AG08395 (cell line): ENCODE results near the gene LRRC8C.

Experiments used
- DNase-seq: peaks from one replicate; pipeline ENCODE4 v3.0.0; 2012; ENCODE audit warnings: mixed read lengths, low spot score

The LRRC8C gene

DNA sequence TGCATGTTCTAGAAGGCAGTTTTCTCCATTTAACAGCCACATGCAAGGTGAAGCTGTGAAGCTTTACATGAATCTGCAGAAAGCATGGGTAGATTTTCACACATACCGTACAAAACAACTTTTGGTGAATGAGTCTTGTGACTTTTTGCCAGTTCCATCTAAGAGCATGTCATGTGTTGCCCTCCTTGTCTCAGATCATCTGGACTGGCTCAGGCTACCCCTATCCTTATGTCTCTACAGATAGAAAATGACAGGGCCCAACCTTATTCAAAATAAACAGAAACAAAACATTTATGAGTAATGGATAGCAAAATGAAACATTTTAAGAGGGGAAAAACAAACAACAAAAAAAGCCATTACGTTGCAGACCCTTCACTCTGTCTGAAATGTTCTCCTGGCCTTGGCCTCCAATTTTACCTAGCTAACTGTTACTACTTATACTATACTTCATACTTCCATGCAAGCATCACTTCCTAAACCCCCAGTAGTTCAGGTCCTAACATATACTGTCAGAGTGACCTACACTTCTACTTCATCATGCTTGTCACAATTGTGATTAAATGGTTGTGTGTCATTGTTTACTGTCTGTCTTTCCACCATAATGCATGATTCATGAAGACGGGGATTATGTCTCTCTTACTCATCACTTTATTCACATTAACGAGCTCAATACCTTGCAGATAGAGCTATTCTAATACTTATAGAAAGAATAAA, 39.0 kb downstream of the LRRC8C start:
- no peak for DNase-seq

DNA sequence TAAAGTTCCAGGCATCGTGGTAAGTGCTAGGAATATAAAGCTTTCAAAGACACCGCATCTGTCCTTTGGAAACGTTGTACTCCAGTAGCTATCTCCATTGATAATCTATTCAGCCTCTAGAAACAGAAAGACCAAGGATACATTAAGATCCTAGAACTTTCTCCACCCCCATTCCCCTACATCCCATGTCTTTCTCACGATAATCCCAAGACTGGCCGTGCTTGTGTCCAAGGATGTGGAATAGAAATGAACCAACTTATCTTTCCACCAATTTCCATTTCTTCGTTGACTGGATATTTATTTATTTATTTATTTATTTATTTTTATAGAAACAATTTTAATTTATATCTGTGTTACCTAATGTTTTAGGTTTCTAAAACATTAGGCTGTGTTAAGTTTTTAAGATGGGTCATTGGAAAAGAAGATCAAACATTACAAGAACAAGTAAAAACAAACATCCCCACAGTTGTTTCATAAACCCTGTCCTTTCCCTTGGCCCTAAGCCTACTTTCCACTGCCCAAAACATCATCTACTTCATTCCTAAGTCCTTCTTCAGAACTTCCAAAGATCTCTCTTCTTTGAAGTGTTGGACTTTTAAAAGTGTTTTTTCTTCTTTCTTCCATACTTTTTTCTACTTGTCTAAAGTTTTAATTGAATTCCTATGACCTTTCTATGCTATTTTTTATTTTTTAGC, 39.7 kb downstream of the LRRC8C start:
- no peak for DNase-seq

- DNase-seq = no peak
Measured at GRCh38 chr1:89673251-89673650, 40.3 kb downstream of the LRRC8C start.

DNA sequence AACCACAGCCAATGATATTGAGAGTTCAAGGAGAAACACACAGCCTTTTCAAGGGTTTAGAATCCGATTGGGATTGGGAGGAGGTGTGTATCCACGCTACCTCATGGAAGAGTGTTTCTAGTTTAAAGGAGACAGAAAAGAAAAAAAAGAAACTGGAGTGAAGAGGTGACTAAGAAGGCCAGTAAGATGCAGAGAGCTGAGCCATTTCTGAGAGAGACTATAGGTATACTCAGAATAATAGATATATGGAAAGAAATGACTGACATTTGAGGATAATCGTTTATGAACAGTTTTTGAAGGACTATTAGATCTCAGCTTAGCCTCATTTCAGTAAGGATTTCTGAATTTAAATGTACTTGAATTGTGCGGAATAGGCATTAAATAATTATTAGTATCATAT, 42.8 kb downstream of the LRRC8C start:
- no peak for DNase-seq

GRCh38 chr1:89681045-89681729, 48.3 kb downstream of the LRRC8C start:
- no peak for DNase-seq

- no peak for DNase-seq
Measured at GRCh38 chr1:89682611-89683010, 49.7 kb downstream of the LRRC8C start.

DNA sequence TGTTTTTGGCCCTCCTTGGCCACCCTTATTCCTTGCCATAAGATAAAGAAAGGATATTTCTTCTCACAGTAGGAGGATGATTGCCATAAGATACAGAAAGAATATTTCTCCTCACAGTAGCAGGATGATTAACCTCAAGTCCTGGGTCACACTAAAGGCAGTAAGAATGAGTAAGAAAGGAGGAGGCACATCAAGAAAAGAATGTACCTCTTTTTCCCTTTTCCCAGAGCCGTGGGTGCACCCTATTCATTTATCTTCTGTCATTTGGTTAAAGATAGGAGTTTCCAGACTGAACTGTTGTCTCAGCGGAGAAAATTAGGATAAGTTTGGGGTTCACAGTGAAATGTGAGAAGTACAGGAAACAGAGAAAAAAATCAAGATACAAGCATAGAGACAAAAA, 52.5 kb downstream of the LRRC8C start:
- no peak for DNase-seq

DNA sequence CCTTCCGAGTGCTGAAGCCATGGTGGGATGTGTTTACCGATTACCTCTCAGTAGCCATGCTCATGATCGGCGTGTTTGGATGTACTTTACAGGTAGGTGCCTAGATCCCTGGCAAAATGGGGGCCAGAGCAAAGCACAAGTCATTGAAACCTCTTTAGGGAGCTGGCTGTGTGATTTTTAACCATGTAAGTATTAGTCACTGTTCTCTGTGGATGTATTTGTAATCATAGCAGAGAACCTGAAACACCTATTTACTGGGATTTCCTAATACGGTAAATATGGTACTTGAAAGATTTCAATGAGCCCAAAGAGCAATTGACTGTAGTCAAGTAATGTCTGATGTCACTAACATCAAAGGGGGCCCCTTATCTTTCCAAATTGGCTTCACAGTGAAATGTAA, 53.6 kb downstream of the LRRC8C start:
- no peak for DNase-seq

- no peak for DNase-seq
Measured at GRCh38 chr1:89687254-89687653, 54.3 kb downstream of the LRRC8C start.

DNA sequence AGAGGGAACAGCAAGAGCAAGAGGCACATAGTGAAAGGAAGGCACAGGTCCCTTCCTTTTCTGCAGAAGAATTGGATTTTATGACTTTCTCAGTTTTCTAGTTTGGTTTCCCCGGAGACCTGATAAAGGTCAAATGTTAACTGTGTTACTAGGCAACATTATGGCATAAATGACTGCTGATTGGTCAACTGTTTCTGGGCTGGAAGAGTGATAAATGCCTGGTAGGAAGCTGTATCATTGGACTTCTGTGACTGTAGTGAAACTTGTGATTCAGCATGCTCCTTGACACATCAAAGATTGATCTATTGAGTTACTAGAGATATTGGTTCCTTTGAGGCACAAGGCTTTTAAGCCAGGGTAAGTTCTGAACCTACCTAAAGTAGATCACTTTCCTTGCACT, 55.7 kb downstream of the LRRC8C start:
- no peak for DNase-seq

DNA sequence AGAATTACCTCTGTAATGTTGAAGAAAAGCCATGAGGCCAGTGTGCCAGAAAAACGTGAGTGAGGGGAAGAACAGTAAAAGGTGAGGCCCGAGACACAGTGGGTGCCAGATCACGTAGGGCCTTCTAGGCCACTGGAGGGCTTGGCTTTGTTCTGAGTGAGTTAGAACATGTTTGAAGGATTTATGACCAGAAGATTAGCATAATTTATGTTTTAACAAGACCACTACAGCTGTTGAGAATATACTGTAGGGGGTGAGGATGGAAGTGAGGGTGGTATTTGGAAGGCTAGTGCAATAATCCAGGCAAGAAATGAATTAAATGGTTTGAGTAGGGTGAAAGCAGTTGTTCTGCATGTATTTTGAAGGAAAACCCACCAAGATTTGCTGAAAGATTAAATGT, 56.3 kb downstream of the LRRC8C start:
- no peak for DNase-seq

- DNase-seq = no peak
Measured at GRCh38 chr1:89690595-89690994, 57.7 kb downstream of the LRRC8C start.

DNA sequence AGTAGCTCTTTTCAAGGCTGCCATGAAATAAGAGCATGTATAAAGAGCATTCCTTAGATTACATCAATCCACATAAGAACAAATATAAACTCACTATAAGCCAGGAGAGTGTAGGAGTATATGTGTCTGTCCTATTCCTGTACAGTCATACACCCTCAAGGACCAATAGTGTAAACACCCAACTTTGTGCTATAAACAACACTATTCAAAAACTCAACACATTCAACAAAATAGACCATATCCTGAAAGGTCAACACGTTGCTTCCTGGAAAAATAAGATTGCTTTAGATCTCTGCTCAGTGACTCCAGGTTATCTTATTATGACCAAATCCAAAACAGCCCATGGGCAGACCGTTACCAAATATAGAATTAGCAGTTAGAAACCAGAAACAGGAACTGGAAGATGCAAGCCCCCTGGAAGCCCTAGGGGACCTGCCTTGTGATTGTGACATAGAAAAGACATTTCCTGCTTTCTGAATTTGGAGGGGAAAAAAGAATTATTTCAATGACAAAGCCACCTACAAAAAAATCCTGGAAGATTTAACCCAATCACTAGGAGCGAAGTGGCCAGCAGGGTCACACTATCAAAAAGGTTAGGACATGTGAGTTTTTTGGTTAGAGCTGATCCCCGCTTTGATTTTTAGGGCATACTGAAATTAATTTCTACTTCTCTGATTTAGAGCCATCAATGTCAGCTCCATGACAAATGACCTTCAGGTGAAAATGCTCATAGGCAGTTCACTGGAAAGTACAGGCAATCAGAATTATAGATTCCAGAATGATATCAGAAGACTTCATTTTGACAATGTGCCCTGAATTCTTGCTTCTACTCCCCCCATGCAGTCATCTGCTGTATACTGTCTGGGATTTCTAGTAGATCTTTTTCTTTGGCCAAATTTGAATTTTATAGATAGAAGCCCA, 59.9 kb downstream of the LRRC8C start:
- no peak for DNase-seq

GRCh38 chr1:89695847-89696246, 62.9 kb downstream of the LRRC8C start:
- DNase-seq = no peak

GRCh38 chr1:89697383-89697782, 64.5 kb downstream of the LRRC8C start:
- no peak for DNase-seq

DNA sequence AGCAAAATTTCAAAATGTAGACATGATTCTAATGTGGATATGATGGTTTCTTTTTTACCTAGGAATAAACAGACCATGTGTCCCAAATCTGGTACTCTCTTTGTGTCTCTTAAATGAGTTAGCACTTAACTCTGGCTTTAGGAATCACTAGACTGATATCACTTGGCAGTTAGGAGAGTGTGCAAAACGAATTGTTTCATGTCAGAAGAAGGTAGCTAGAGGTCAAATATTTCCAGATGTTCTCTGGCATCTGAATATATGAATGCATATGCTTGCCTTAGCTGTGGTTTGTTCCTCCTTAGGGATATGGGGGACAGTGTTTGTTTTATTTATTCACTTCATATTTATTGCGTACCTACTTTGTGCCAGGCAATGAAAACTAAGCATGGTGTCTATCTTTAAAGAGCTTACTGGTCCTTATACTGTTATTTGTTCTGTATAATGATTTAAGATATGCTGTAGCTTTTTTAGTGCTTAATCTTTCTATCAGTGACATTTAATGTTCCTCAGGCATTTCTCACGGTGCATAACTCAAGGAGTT, 65.2 kb downstream of the LRRC8C start:
- DNase-seq = no peak

DNA sequence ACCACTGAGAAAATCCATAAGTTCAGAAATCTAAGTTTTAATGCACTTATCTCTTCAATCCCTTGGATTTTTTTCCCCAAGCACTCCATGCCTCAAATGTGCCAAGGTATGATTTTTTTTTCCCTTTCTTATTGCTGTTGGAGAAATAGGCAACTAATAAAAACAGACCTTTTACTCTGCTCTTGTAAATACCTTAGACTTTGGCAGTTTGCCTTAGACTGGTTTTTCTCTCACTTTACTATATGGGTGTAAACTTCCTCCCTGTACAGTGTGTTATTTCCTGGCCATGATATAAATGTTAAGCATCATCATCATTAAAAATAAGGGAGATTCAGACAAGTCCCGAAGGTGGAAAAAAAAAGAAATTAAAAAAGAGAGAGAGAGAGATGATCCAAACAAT, 65.7 kb downstream of the LRRC8C start:
- no peak for DNase-seq

DNA sequence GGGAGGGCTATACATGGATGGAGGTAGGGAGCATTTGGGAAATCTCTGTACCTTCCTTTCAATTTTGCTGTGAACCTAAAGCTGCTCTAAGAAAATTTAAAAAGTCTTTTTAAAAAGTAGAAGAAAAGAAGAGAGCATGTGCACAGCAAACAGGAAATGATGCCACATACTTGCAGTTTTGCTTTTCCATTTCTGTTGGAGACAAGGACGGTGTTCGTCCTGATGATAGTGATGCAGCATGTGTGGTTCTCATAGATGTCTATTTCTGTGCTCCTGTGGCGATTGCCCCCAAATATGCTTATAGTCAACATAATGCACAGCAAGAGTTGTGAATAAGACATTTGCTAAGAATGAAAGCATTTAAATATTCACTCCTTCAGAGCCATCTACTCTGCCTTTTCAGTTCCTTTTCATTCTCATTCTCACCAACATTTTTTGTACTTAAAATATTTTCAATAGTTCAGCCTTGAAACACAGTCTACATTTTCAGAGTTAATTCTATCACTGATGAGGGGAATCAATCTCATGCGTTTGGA, 66.6 kb downstream of the LRRC8C start:
- DNase-seq = no peak

DNA sequence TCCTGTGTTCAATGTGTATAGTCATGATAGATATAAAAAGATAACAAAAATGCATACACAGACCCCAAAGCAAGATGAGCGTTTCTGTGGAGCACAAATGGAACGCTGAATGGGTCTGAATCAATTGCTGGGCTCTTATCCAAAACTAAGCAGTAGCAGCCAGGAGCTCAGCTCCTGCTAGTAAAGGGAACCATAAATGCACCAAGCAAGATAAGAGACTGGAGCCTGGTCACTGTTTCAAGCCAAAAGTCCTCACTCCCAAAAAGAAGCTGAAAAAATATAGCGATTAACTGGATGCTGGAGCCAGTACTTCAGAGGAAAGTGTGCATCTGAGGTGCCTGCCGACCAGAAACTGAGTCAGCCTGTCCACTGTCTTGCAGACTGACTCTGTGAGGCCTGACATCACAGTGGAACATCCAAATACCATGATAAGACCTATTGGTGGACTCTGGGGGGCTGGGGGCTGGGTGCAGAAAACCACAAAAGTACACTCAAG, 68.9 kb downstream of the LRRC8C start:
- DNase-seq = no peak

DNA sequence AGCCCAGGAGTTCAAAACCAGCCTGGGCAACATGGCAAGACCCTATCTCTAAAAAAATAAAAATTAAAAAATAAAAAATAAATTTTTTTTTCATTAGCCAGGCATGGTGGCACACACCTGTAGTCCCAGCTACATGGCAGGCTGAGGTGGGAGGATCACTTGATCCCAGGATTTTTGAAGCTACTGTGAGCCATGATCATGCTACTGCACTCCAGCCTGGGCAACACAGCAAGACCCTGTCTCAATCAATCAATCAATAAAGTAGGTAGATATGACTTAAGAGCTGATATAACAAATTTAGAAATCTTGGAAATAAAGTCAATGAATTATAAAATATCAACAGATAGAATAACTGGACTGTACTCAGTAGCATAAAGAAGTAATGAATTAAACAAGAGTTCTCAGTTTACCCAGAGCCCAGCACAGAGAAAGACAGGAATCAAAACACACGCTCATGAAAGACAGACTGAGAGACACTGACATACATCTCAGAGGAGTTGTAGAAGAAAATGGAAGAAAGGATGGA, 69.7 kb downstream of the LRRC8C start:
- no peak for DNase-seq

DNA sequence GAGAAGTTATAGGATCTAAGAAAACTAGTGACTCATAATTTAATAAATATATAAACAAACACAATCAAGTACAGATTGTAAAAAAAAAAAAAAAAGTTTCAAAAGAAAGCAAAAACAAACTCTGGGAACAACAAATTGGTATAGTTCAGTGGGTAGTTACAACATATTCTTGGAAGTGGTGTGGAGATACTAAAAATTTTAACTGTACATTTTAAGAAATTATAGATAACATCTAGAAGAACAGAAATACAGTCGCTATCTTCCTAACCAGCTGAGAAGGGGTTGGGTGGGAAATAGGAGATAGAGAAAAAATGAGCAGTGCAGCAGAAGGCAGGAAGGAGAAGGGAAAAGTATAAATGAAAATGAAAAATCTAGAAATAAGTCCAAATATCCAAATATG, 70.5 kb downstream of the LRRC8C start:
- DNase-seq = no peak
